Measurements from ENCODE around the gene TP63.

- no peak for TF ChIP-seq CTCF (IDR thresholded peaks at IDR 0.05)
- no peak for TF ChIP-seq POLR2A (IDR thresholded peaks at IDR 0.05)
These were observed 181.7 kb downstream of the TP63 start for GRCh38 chr3:189812806-189813465.
